CD4-positive, alpha-beta T cell treated with Interleukin-4 for 1 hour (primary cell): Measurements from ENCODE around the gene SH2D1B.
A peak's percentile ranks its signal among the peaks of the same experiment; 100 is the strongest.
"Not testable (repeated sequence)": the region's sequence is repeated elsewhere in the genome, so short reads cannot be mapped to it uniquely, and the experiment has no call there.

ENCODE experiments used
- DNase-seq, 2 donors: peaks; one replicate each; pipeline ENCODE4 v3.0.0-alpha.2; 2020 to 2022

Gene SH2D1B, protein sequence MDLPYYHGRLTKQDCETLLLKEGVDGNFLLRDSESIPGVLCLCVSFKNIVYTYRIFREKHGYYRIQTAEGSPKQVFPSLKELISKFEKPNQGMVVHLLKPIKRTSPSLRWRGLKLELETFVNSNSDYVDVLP

DNA sequence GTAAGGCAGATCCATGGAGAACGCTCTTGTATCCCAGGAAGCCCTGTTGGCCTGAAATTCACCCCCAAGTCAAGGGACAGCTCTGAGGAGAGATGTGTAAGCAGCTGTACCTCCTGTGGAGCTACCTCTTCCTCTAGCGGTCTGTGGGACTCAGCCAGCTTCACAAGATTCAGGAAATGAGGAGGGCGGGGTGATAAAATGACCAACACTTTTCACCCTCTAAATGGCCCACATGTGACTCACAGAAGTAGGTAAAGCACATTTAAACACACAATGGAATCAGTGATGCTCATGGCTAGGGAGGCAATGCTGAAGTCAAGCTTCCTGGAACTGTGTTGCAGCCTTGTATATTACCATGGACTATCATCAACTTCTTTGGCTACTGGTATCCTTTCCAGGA, at the start of gene SH2D1B:
Gene SH2D1B, minus strand, starts transcription at position 135 of the 400 bp plus-strand sequence. Its CDS starts 120 bp downstream, at position 15.
- peak in 1 of 2 donors; percentile 26 for DNase-seq

DNA sequence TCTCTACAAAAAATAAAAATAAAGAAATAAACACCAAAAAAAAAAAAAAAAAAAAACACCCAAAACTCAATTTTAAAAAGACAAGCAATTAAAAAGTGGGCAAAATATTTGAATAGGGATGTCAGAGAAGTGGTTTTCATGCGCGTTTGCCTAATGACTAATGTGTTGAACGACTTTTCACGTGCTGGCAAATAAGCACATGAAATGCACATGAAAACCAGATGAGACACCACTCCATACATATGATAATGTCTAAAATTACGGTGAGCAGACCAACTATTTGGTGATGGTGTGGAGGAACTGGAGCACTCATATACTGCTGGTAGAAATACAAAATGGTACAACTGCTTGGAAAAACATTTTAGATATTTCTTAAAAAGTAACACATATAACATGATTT, 46.3 kb upstream of the SH2D1B start:
- DNase-seq, result no peak

DNA sequence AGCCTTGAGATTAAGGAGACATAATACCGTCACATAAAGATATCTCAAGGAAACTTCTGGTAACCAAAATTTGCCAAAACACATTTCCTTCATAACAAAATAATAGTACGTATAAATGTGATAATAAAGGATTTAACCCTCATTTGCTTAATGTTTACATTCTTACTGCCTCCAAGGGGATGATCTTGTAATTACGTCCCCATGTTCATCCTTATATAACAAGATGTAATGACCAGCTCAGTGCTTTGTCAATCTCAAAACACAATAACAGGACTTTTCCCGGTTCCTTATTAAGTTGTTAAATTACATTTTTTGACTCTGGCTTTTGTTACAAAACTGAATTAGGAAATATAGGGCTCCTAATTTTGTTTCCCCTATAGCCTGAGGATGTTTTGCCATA, 44.4 kb upstream of the SH2D1B start:
- no peak for DNase-seq

DNA sequence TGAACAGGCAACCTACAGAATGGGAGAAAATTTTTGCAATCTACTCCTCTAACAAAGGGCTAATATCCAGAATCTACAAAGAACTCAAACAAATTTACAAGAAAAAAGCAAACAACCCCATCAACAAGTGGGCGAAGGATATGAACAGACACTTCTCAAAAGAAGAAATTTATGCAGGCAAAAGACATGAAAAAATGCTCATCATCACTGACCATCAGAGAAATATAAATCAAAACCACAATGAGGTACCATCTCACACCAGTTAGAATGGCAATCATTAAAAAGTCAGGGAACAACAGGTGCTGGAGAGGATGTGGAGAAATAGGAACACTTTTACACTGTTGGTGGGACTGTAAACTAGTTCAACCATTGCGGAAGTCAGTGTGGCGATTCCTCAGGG, 42.4 kb upstream of the SH2D1B start:
- DNase-seq, result not testable (repeated sequence)

DNA sequence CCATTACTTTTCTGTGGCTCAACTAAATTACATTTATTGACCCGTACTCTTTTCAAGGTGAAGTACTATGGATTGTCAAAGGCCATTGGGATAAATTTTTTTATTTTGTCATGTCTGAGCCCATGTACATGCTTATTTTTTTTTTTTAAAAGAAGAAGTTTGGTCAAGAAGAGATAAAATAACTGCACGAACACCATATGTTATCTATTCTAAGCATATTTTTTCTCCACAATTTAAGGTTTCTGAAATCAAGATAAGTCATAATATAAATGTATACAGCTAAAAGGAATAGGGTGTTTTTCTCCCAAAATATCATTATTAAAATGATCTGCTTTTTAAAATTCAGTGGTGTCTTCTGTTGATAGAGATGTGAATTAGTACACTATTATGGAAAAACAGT, 35.0 kb upstream of the SH2D1B start:
- DNase-seq, result no peak

DNA sequence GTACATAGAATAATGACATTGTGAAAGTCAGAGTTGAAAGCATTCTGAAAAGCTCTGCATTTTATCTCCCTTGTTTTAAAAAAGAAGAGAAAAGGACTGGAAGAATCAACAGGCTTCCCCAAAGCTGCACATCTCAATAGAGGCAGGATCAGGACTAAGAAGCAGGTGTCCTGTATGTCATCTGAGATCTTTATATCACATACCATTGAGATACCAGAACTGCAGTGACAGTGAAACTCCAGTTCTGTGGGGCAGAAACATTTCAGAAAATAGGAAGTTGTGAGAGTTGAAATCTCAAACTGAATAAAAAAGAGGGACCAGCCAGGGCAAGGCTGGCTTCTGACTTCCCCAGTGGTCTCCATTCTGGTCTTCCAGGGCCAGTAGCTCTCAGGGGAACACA, 33.0 kb upstream of the SH2D1B start:
- no peak for DNase-seq

DNA sequence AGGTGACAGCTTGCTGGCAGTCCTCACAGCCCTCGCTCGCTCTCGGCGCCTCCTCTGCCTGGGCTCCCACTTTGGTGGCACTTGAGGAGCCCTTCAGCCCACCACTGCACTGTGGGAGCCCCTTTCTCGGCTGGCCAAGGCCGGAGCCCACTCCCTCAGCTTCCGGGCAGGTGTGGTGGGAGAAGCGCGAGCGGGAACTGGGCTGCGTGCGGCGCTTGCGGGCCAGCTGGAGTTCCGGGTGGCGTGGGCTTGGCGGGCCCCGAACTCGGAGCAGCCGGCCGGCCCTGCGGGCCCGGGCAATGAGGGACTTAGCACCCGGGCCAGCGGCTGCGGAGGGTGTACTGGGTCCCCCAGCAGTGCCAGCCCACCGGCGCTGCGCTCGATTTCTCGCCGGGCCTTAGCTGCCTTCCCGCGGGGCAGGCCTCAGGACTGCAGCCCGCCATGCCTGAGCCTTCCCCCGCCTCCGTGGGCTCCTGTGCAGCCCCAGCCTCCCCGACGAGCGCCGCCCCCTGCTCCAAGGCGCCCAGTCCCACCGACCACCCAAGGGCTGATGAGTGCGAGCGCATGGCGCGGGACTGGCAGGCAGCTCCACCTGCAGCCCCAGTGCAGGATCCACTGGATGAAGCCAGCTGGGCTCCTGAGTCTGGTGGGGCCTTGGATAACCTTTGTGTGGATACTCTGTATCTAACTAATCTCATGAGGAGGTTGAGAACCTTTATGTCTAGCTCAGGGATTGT, 21.2 kb upstream of the SH2D1B start:
- not testable (repeated sequence) for DNase-seq

DNA sequence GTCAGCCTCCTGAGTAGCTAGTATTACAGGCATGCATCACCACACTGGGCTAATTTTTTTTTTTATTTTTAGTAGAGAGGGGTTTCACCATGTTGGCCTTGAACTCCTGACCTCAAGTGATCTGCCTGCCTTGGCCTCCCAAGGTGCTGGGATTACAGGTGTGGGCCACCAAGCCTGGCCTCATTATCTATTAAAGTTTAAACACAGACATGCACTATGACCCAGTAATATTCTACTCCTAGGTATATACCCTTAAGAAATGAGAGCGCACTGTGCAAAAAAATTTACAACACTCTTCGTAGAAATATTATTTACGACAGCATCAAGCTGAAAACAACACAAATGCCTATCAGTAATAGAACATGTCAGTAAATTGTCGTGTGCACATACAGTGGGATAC, 18.6 kb upstream of the SH2D1B start:
- DNase-seq, result no peak

DNA sequence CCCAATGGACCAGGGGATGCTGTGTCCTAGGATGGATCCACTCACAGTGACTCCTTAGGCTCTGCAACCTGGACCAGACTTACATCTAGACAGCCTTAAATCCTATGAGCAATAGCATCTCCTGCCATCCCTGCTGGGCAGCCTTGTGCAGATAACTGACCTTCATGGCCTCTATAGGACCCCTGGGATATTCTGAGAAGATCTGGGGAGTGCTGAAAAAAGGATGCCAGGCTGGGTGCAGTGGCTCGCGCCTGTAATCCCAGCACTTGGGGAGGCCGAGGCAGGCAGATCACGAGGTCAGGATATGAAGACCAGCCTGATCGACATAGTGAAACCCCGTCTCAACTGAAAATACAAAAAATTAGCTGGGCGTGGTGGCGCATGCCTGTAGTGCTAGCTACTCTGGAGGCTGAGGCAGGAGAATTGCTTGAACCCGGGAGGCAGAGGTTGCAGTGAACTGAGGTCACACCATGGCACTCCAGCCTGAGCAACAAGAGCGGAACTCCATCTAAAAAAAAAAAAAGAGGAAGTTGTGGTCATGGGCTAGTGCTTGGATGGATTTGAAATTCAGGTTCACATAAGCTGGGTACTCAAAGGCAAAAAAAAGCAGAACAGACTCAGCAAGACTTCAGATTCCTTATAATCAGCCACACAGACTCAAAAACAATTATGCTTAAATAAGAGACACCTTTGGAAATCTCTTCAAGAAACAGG, 10.9 kb upstream of the SH2D1B start:
- peak in 1 of 2 donors; percentile 11 for DNase-seq

DNA sequence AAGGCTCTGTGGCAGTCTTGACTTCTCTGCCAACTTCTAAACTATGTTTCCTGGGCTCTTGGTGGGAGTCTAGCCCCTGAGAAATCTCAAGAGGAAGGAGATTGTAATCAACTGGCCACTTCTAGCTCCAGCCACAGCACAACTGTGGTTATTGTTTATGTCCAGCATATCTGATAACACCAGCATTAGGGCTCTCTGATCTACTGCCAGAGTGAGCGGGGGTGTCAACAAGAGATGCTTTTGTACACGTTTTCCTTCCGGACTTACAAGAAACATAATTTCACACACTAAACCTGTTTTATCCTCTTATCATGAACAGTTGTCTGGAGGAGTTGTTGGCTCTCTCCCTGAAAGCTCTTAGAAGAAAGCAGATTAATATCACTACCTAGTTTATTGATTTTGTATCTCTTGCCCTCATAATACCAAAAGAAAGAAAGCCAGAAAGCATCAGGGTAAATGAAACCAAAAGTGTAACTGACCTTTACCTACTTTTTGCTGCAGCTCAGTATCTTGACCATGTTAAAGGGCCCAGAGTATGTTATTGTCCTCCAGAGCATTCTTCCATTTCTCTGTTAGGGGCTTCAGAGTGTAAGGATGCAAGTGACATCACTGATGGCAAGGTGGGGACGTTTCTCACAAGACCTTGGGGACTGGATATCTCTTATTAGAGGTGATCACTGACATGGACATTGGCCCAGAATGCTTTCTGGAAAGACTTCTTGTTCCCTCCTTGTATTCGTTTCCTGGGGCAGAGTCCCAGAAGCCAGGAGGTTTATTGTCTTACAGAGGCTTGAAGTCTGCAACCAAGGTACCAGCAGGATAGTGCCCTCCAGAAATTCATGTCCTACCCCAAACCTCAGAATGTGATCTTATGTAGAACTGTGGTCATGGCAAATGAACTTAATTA, 9.6 kb upstream of the SH2D1B start:
- DNase-seq, result no peak

DNA sequence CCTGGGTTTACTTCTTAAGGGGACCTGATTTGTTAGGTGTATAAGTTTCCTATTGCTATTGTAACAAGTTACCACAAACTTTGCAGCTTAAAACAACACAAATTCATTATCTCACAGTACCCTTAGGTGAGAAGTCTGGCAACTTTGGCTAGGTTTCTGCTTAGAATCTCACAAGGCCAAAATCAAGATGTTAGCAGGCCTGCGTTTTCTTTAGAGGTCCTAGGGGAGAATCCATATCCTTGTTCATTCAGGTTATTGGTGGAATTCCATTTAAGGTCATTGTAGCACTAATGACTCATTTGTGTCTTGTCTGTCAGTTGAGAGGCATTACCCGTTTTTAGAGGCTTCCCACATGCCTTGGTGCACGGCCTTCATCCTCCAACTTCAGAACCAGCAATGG, 8.2 kb upstream of the SH2D1B start:
- DNase-seq, result no peak

DNA sequence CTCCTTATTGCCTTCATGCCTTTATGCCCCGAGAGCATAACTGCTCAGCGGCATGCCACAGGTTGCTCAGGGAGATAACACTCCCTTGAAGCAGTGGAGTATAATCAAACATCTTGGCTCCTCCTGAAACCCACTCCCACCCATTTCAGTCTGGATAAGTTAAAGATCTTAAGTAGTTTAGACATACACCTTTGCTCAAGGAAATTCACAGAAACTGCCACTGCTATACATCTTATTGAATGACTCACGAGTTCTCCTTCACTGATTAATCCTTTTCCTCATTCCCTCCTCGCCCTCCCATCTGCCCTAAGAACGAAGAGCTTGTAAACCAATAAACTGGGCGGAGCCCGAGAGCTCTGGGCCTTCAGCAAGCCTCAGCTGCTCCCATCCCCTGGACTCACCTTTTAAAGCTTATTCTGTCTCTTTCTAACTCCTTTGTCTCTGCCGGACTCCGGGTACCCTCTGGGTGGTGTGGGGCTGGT, 7.6 kb upstream of the SH2D1B start:
- not testable (repeated sequence) for DNase-seq

DNA sequence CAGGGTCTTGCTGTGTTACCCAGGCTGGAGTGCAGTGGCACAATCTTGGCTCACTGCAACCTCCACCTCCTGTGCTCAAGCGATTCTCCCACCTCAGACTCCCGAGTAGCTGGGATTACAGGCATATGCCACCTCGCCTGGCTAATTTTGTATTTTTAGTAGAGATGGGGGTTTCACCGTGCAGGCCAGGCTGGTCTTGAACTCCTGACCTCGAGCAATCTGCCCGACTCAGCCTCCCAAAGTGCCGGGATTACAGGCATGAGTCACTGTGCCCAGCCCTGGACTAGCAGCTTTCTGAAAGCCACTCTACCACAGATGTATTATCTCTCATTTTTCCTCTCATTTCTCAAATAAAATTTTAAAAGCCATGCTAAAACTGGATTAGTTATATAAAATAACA, 6.6 kb upstream of the SH2D1B start:
- DNase-seq, result not testable (repeated sequence)

DNA sequence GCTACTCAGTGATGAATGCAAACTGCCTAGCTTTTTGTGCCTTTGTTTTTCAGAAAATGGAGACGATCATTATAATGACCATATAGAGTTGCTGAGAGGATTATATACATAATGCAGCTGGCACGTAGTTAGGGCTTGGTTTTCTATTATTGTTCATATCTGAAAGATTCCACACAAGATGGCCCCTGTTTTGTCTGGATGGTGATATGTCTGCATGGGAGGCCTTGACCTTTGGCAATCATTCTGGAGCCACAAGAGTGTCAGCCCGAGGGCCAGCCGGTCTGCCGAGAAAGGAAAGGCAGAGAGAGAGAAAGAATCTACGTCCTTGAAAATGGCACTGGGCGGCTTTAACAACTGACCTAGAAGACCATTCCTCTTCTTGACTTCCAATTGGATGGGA, 5.7 kb upstream of the SH2D1B start:
- DNase-seq, result no peak

DNA sequence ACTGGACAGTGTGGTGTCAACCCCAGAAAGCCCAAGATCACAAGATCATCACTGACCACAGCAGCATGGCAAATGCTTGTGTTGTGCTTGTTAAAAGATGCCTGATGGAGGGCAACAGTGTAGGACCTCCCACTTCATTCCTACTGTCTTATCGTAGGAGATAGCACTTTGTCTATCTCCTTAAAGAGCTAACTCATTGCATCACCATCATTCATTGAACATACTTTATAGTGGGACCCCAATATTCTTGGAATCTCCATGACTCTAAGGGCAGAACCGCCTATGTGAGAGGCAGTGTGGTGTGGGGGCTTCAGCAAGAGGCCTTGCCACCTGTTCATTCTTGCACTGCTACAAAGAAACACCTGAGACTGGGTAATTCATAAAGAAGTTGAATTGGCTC, 5.0 kb upstream of the SH2D1B start:
- no peak for DNase-seq

DNA sequence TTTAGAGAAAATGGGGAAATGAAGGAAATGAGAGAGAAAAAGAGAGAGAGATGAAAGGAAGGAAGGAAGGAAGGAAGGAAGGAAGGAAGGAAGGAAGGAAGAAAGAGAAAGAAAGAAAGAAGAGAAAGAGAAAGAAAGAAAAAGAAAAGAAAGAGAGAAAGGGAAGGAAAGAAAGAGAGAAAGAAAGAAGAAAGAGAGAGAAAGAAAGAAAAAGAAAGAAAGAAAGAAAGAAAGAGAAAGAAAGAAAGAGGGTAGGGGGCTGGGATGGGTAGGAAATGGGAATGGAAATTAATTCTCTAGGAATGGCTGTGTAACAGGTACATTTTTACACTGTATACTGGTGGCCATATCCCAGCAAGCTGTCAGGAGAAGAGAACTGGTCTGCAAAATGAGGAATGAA, 4.3 kb upstream of the SH2D1B start:
- no peak for DNase-seq

DNA sequence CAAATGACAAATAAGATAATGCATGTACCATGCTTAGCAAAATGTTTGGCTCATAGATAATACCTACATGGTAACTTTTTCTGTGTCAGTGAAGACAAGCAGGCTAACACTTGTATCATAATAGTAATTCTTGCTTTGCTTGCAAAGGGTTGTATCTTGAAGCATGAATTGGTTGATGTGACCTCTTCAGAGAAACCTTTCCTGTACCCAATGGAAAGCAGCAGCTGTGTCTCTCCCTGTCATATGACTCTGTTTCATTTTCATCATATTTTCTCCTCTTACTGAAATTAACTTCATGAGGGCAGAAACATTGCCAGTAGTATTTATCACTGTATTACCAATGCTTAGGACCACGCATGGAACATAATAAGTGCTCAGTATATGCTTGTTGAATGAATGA, 4.4 kb downstream of the SH2D1B start:
- no peak for DNase-seq

DNA sequence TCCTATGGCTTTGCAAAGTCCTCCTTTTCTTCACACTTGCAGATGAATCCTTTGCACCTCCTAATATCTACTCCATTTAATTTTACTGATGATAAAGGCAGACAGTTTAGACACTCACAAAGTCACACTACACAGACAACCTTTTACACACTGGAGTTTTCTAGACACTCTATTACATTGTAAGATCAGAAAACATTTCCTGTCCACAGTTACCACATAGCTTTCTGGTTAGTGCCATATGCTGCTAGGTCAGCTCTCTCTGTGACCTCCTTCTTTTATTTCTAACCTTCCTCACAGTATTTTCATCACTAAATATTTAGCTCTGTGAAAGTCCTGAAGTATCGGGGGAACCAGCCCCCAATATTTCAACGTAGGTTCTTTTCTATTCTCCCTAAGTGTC, 5.1 kb downstream of the SH2D1B start:
- no peak for DNase-seq

DNA sequence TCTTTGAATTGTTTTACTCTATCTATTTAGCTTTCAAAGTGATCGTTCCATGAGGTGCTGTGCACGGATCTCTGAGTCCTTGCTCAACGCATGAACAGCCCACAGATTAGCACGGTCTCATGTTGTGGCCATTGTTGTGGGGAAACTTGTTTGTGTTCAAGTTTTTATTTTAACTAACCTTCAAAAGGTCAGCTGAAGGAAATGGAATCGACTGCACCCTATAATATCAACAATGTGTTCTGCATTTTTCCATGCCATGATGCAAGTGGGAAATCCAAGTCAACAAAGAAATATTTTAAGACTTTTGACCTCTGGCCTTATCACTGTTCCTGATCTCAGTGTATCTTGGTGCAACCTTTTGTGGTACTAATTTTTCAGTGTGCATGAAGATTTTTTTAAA, 6.1 kb downstream of the SH2D1B start:
- DNase-seq, result no peak

DNA sequence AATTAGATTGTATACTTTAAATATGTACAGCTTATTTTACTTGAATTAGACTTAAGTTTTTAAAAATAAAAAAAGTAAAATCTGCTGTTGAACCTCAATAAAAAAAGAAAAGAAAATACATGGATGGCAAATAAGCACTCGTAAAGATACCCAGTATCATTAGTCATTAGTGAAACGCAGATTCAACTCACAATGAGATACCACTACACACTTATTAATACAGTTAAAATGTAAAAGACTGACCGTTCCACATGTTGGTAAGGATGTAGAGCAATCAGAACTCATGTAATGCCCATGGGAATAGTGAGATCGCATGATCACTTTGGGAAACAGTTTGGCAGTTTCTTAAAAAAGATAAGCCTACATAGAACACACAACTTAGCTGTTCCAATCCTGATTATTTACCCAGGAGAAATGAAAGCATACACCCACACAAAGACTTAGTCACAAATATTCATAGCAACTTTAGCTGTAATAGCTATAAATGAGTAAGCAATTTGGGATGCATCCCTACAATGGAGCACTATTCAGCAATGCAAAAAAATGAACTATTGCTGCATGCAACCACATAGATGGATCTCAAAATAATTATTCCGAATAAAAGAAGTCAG, 7.3 kb downstream of the SH2D1B start:
- no peak for DNase-seq

DNA sequence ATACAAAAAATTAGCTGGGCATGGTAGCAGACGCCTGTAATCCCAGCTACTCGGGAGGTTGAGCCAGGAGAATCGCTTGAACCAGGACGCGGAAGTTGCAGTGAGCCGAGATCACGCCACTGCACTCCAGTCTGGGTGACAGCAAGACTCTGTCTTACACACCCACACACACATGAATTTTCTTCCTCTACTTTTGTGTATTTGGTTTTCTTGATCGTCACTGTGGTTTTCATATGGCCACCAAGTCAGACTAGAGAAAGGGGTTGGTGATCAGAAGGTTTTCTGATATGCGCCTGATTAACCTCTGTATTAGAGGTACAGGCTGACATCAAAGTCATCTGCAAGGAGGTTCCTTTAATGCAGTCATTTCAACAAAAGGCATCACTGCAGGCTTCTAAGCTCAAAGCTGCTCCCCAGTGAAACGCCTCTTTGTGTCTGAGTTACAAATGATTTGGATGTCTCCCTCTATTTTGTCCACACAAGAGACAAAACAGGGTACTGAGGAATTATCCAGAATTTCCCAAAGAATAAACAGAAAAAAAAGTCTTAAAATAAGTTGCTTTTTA, 11.1 kb downstream of the SH2D1B start:
- DNase-seq, result no peak

DNA sequence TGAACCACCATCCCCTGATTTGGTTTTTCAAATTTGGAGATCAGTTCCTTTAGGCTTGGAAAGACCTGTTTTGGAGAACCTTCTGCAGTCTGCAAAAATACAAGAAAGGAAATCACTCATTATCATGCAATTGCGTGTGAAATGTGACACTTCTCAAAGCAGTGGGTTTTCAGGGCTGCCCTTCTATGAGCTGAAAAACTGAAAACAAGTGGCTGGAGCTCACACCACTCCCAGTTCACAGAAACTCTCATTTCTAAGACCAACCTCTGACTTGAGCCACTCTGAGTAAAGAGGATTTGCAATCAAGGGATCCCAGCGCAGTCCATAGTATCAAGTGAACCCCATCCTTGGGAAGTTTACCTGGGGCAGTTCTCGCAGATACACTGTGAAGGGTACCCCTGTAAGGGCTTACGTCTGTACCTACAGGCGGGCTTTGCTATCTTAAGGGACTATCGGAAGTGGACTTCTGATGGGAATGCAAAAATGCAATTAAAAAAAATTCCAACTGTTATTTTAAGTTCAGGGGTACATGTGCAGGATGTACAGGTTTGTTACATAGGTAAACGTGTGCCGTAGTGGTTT, 12.8 kb downstream of the SH2D1B start:
- DNase-seq, result no peak
